HUDEP-2 (cell line): ENCODE measurements around the gene SLC2A8.
A peak's percentile ranks its signal among the peaks of the same experiment; 100 is the strongest.

Experiments
- DNase-seq, 76 experiments: peaks; one replicate each; lab custom pipeline; 2025; ENCODE audit not compliant: unreplicated experiment in 76 of 76; lab: John Stamatoyannopoulos, UW

SLC2A8 gene

DNA sequence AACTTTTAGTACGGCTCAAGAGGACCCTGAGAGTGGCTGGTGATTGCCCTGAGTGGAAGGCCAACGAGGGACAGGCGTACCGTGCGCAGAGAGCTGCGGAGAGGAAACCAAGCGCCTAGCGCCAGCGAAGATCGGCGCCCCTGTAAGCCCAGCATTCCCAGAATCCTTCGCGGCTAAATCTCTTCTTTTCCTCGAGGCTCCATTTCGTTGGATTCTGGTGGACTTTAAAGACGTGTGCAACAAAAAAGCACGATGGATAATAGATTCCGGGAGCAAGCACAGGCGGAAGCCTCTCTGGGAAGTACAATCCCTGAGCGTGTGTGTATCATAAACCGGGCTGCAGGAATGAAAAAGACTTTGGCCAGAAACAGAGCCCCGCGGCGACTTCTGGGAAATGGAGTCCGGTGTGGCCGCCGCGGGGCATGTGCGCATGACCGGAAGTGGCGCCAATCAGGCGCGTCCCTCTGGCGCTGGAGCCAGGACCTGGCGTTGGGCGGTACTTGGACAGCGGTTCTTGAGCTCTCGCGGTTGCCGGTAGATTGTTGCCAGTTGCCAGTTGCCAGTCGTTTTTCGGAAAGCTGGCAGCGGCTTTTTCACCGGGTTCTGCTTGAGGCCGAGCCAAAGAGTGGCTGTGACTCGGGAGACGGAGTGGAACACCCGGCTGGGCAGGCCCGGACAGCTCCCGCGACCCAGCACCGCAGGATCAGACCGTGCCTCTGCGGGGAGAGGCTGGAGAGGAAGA is 27.1 kb downstream of the SLC2A8 start, which contains the start of gene ZNF79:
ZNF79 (plus strand) TSS at position 449 of the 742 bp plus-strand sequence. CDS start 406 bp downstream, outside the sequence.
- DNase-seq: peak in 74 of 76 experiments; percentile 51 to 92 (median 84)

DNA sequence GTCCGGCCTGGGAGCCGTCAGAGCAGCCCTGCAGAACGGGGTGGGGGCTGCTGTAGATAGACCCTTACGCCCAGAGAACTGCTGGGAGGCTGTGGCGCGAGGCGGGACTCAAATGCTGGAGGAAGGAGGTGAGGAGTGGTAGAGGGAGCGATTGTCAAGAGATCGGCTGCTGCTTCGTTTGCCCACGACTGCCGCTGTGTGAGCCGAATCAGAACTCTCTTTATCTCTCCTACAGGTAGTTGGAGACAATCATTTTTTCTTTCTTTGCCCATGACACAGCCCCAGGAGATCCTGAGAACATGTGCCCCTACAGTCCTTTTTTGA is 27.7 kb downstream of the SLC2A8 start:
- peak in 3 of 76 experiments; percentile 30 to 50 (median 39) for DNase-seq

DNA sequence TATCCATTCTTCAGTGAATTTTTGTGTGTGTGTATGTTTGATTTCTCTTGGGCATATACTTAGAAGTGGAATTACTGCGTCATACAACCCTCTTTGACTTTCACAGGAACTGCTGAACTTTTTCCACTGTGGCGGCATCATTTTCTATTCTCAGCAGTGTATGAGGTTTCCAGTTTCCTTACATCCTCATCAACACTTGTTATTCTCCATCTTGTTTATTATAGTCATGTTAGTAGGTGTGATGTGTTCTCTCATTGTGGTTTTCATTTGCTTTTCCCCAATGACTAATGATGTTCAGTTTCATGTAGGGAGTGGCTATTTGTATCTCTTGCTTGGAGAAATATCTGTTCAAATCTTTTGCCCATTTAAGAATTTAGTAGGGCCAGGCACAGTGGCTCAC is 29.8 kb downstream of the SLC2A8 start:
- DNase-seq: no peak

DNA sequence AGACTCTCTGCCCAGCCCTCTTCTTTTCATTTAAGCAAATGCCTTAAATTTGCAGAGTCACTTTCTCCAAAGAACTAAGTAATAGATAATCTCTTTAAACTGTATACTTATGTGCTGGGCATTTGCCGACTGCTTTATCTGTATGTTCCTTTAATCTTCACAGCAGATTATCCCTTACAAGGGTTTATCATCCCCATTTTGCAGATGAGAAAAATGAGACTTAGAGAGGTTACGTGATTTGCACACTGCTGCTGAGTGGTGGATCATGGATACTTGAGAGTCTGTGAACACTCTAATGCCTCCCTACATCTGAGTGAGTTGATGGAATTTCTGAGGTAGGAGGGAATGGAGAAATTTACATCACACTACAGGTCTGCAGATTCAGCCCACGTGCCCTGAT is 31.4 kb downstream of the SLC2A8 start:
- DNase-seq: no peak

DNA sequence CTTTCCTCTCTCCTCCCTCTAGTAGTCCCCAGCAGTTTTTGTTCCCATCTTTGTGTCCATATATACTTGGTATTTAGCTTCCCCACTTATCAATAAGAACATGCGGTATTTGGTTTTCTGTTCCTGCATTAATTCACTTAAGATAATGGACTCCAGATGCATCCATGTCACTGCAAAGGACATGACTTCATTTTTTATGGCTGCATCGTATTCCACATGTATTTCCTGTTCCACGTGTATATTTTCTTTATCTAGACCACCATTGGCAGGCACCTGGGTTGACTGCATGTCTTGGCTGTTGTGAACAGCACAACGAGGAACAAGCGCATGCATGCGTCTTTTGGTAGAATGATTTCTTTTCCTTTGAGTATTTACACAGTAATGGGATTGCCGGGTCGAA is 33.4 kb downstream of the SLC2A8 start:
- no peak for DNase-seq

DNA sequence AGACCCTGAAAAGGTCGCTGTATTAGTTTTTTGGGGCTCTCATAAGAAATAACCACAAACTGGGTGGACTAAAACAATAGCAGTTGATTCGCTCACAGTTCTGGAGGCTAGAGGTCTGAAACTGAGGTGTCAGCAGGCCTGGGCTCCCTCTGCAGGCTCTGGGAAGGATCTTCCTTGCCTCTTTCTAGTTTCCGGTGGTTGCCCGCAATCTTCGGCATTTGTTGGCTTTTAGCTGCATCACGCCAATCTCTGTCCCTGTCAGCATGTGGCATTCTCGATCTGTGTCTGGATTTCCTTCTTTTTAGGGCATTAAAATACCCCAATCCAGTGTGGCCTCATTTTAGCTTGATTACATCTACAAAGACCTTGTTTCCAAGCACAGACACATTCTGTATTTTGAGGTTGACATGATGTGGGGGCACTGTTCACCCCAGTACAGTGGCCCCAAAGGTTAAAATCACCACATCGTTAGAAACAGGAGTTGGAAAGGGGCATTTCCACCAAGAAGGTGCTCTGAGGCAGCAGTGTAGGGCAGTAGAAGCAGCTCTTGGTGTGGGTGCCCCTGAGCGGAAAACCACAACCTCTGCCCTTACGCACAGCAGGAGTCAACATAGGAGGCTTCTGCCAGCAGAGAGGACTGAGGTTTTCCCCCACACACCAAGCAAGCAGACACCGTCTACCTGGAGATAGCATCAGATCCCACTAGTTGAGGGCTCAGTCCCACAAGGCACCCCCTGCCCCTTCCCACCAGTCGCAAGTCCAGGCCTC is 40.7 kb downstream of the SLC2A8 start:
- DNase-seq: no peak

DNA sequence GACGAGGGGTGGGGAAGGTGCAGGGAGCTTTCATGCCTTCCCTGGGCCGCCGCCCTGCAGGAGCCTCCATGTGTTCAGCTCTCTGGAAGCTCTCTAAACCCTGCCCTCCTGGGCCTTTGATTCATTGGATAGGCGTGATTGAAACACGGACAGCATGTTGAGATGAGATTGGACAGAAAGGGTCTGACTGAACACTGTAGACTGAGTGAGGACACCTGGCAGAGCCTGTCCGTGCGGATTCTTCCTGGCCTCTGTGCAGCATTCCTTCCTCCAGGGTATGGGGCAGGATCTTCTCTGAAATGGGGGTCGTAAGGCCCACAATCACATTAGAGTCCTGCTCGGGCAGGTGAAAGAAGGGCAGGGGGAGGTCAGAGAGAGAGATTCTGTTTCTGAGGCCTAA is 41.4 kb downstream of the SLC2A8 start:
- no peak for DNase-seq

DNA sequence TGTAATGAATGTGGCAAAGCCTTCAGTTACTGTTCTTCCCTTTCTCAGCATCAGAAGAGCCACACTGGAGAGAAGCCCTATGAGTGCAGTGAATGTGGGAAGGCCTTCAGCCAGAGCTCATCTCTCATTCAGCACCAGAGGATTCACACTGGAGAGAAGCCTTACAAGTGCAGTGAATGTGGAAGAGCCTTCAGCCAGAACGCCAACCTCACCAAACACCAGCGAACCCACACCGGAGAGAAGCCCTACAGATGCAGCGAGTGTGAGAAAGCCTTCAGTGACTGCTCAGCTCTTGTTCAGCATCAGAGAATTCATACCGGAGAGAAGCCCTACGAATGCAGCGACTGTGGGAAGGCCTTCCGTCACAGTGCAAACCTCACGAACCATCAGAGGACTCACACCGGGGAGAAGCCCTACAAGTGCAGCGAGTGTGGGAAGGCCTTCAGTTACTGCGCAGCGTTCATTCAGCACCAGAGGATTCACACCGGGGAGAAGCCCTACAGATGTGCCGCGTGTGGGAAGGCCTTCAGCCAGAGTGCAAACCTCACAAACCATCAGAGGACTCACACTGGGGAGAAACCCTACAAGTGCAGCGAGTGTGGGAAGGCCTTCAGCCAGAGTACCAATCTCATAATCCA is 47.4 kb downstream of the SLC2A8 start:
- peak in 1 of 76 experiments; percentile 16 for DNase-seq

DNA sequence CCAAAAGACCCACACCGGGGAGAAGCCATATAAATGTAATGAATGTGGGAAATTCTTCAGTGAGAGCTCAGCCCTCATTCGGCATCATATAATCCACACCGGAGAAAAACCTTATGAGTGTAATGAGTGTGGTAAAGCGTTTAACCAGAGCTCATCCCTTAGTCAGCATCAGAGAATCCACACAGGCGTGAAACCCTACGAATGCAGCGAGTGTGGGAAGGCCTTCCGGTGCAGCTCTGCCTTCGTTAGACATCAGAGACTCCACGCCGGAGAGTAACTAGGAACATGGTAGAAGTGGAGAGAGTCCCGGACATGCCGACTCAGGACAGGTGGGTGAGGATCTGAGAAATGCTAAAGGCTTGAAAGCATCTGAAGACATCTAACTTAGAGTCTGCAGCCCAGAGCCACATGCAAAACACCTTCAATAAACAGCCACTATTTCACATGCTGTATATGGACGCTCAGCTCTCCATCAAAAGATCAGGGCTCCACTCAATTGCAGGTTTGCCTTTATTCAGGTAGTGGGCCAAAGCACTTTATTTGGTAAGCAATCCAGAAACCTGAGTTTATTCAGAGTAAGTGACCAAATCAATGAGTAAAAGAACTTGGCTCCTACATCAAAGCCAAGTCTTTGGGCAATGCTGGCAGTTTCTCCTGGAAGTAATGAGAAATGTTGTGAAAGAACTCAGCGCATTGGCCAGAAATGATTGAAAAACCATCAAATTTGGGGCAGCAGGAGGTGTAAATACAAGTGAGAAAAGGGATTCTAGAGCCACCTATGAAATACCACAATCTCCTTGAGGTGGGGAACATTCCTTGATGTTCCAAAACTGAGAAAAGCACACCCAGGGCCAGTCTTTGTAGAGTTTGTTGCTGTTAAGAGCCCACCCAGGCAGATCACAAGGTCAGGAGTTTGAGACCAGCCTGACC is 48.2 kb downstream of the SLC2A8 start:
- peak in 3 of 76 experiments; percentile 26 to 41 (median 31) for DNase-seq

DNA sequence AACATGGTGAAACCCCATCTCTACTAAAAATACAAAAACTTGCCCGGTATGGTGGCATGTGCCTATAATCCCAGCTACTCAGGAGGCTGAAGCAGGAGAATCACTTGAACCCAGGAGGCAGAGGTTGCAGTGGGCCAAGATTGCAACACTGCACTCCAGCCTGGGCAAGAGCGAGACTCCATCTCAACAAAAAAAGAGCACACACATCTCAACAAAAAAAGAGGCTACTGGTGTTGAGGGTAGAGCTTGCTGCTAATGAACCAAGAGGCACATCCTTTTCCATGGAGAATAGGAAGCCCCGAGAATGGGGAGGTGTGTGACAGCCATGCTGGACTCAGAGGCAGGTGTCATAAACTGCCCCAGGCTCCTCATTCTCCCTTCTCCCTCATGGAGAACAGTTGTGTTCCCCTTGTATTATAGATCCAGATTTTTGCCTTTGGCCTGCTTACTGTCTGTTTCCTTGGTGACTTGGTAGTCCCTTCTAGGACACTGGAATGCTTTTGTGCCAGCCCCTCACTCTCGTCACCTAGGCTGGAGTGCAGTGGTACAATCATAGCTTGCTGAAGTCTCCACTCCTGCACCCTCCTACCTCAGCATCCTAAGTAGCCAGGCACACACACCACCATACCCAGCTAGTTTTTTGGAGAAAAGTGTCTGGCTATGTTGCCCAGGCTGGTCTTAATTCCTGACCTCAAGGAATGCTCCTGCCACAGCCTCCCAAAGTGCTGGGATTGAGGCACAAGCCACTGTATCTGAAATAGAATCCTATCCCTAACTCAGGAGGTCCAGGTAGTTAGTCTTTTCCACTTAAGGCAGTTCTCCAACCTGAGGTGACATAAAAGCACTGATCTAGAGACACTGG is 49.1 kb downstream of the SLC2A8 start:
- DNase-seq: peak in 19 of 76 experiments; percentile 13 to 70 (median 32)

DNA sequence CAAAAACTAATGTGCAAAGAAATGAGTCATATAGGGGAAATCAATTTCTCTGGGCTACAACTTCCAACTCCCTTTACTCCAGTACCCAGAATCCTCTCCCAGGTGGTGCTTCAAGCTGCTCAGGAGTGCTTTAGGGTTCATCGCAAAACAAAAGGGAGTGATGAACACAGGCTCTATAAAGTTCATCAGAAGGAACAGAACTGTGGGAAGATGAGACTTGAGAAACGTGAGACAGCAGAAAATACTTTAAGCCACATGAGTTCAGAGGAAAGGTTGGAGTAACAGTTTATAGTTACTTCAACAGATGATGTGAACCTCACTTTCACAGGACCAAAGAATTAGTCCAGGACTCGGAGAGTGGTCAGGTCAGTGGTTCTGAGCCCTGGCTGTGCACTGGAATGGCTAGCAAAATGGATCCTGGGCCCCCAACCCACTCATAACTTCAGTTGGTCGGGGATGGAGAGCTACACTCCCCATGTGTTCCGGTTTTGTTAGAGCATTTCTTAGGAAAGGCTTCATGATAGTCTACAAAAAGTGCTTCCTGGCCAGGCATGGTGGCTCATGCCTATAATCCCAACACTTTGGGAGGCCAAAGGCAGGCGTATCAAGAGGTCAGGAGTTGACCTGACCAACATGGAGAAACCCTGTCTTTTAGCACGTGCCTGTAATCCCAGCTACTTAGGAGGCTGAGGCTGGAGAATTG is 49.9 kb downstream of the SLC2A8 start:
- peak in 3 of 76 experiments; percentile 17 to 27 (median 27) for DNase-seq

DNA sequence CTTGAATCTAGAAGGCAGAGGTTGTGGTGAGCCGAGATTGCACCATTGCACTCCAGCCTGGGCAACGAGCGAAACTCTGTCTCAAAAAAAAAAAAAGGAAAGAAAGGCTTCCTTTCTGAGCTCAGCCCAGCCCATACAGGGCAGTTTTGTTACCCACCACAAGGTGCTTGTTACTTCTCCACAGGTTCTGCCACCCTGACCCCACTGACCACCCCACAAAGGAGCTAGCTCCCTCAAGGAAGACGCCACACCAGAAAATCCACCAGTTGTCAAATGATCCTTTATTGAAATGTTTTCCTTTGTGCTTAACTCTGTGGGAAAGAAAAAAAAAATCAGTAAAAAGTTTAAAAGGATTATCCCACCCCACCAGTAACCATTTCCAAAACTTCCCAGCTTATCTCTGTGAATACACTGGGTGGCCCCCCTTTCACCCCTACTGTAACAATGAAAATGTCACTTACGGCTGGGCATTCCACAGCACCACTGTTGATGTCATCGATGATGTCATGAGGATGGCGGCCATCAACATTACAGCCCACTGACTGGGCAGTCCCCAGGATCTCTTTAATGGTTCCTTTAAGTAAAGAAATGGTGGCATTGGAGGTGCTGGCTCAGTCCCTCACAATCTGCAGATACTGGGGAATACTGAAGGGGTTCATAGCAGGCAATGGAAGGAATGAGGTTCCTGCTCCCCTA is 50.6 kb downstream of the SLC2A8 start:
- DNase-seq: no peak

DNA sequence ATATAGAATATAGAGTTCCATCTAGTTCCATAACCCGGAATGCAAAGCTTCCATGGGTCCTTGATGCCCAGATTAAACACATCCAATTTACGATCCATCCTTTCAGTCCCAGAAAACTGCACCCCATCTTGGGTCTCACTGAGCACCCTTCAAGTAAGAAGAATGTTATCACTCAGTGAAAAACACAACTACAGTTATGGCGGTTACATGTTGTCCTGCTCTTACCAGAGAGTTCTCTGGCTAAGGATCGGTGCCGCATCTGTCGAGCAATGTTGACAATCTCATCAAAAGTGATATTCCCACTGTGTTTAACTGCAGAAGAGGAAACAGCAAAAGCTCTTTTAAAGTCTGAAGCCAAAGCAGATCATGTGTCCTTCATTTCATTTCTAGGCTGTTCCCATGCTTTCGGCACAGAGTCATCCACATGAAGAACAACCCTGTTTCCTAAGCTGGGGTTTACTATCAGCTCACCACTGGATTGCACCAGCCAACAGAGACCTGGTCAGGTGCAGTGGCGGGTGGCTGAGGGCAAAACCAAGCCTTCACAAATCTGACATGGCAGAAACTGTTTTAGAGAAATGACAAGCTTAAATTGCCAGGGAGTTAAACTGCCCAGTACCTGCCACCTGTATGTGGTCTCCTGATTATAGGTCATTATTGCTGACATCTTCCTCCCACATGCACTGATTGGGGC is 51.3 kb downstream of the SLC2A8 start:
- no peak for DNase-seq

DNA sequence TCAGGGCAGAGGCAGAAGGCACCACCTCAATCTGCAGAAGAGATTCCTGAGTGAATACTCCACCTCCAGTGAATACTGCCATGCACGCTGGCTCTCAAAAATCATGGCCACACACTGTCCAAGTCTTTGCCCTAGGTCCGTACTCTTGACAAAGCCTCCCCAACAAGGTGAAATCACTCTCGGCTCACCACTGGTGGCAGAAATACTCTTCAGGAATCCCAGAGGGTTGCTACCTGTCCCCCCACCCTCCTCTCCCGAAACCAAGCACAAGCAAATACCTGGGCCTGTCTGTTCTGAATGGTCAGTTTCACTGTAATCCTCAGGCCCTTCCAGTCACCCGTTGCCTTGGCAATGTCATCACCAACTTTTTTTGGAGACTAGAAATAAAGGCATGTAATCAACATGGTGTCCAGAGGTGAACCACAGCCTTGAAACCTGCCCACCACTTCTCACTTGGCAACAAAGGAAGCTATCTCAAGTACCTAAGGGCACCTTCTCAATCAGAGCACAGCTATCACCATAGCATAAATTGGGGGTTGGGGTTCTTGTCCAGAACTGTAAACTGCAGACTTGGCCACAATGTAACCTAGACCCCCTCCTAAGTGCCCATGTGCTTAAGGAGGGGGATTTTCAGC is 52.5 kb downstream of the SLC2A8 start:
- peak in 1 of 76 experiments; percentile 33 for DNase-seq

DNA sequence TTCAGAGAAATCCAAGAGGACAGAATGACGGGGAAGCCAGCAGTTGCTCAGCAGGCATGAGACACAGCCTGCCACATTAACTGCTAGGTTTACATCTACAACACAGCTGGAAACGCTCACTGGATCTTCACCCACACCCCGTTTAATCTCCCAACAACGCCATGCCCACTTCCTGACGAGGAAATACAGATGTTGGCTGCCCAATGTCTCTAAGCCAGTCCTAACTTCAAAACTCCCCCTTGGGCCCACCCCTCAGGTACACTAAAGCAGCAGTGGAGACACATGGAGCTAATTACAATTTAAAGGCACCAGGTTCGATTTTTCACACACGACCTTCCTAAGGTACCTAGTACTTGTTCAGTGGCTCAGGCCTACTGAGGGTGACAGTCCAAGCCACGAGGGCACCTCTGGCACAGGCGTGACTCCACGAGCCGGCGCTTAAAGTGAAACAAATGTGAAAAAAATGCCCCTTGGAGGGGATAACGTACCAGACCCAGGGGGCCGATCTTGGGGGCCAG is 53.3 kb downstream of the SLC2A8 start:
- peak in 5 of 76 experiments; percentile 10 to 53 (median 43) for DNase-seq

DNA sequence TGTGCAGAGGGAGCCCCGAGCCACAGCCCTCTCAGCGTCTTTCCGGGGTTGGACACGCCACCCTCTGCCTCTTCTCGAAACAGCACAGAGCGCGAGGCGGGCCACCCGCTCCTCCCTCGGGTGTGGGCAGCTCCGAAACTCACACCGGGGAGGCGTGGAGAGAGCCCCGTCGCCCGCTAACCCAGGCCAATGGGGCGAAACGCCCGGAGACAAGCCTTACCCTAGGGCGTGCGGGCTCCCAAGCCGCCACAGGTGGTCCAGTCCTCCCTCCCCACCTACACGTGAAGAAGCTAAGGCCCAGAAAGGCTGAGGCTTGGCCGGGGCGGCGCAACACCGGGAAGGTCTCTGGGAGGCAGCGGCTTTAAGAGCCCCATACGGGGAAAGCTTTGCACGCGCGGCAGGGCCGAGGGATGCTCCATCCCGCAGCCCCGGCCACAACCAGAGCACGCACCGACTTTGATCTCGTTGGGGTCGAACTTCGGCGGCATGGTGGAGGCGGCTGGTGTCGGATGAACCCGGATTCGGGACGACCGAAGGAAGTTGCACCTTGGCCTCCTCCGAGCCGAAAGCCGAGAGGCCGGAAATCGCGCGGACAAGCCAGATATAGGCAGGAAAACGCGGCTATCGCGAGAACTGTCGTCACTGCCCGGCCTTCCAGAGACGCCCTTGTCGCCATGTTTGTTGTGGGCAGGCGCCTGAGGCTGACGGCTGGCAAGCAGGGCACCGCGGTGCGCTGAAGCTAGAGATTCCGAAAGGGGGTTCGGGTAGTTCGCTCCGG is 54.0 kb downstream of the SLC2A8 start, which contains the start of the genes LRSAM1 and RPL12:
LRSAM1 (plus strand) TSS at position 681 of the 778 bp plus-strand sequence. CDS start 3,018 bp downstream, outside the sequence.
RPL12 (minus strand) TSS at position 577 of the 778 bp plus-strand sequence; CDS start at position 488, 89 bp downstream.
- DNase-seq: peak; percentile 43 to 98 (median 91)
